Fibroblast of mammary gland (primary cell): ENCODE results near the gene CSMD2.

Source experiments
- DNase-seq: peaks from one replicate; pipeline ENCODE4 v3.0.0-alpha.2; 2010; ENCODE audit warnings: low read depth
- H3K4me3 ChIP-seq: 2 replicates; pipeline ENCODE4 v1.5.1; 2011; ENCODE audit warnings: low read depth, mild to moderate bottlenecking, low read length, moderate library complexity; ENCODE audit not compliant: control insufficient read depth
- TF ChIP-seq, protein P1 (sequence below): conservative IDR thresholded peaks from 2 replicates; pipeline ENCODE4 v1.5.1; 2011; ENCODE audit warnings: low read depth, low read length, inconsistent platforms; ENCODE audit not compliant: control insufficient read depth, insufficient read depth

Gene CSMD2

DNA sequence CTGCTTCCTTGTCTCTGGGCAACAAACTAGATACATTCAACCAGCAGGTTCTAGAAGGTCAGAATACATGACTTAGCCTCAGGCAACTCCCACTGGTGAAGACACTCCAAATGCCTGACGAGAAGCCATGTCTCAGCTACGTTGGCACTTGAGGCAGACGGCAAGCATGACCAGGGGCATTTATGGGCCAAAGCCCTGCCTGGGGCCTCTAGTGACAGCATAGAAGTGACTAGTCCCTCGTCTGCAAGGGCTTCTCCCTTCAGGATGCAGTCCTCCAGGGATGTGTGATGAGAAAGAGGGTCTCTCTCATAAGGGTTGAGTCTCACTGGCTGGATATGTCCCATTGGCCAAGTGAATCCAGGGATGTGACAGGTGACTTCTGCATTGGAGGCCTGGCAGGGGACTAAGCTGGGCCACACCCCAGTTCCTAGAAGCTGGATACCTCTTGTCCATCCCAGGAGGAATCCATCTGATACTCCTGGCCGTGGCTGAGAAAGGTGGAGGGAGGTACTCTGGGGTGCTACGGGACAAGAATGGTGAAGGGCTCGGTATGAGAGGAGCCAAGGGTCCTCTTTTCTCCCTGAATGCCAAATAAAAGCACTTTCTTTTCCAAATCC lies 449.7 kb downstream of the CSMD2 start:
- no peak for DNase-seq
- TF ChIP-seq, protein P1, sequence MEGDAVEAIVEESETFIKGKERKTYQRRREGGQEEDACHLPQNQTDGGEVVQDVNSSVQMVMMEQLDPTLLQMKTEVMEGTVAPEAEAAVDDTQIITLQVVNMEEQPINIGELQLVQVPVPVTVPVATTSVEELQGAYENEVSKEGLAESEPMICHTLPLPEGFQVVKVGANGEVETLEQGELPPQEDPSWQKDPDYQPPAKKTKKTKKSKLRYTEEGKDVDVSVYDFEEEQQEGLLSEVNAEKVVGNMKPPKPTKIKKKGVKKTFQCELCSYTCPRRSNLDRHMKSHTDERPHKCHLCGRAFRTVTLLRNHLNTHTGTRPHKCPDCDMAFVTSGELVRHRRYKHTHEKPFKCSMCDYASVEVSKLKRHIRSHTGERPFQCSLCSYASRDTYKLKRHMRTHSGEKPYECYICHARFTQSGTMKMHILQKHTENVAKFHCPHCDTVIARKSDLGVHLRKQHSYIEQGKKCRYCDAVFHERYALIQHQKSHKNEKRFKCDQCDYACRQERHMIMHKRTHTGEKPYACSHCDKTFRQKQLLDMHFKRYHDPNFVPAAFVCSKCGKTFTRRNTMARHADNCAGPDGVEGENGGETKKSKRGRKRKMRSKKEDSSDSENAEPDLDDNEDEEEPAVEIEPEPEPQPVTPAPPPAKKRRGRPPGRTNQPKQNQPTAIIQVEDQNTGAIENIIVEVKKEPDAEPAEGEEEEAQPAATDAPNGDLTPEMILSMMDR: no peak
- no peak overlapping the region for H3K4me3 ChIP-seq

DNA sequence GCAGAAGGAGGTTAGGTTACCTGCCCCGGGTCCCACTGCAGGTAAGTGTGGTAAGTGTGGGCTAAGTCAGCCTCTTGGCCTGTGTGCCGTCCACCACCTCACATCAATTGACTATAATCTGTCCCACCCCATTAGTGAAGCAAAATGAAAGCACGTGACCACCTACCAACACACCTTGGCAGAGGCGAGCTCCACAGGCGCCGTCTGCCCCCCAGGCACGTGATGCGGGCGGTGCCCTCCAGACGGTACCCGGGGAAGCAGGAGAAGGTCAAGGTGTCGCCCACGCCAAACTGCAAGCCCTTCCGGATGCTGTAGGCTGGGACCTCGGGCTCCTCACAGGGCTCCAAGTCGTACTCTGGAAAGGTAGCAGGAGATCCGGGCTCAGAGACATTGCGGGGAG lies 450.6 kb downstream of the CSMD2 start:
- H3K4me3 ChIP-seq: no peak overlapping the region
- TF ChIP-seq, protein P1: no peak
- DNase-seq: no peak

DNA sequence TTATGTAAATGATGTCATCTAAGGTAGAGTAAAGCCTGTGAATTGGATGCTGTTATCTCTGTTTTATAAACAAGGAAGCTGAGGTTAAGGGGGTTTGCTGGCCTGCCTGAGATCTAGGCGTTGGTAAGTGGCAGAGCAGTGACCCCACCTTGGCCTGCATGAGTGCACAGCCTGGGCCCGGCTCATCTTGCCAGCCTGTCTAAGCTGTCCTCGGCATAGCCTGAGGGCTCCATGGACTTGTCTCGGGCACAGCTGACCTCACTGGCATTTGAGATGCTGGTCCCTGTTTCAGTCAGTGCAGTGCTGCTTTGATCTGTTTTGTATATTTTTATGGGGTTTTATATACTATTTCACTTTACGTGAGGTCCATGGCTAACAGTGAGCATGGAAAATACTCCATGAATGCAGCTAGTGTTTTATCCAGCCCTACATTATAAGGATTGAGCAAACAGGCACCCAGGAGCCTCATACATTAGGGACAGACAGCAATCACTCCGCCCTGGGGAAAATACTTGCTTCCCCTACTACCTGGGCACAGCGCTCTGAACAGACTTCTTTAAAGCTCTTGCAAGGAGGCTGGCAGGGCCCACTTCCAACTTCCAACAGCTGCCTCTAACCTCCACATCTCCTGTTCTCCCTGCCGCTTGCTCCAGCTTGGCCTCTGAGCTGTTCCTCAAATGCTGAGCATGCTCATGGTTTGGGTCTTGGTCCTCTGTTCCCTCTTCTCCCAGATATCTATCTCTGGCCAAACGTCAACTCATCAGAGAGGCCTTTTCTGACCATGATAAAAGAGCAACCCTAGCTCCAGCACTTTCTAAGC lies 451.8 kb downstream of the CSMD2 start:
- no peak for DNase-seq
- H3K4me3 ChIP-seq: no peak overlapping the region
- TF ChIP-seq, protein P1: no peak

DNA sequence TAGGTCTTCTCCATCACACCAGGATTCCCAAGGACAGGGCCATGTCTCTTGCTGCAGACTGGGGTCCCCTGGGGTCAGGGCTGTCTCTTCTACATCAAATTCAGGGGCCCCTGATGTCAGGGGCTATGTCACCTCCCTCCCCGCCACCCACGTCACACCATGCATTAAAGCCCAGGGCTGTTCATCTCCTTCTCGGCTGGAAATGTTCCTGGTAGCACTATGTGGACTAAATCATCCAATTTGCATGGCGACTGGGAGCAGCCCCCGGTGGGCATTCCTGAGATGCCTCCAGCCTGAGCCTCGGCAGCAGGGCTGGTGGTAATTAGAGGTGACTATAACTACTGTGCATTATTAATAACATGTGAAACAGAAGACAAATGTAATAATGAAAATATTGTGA lies 452.8 kb downstream of the CSMD2 start:
- TF ChIP-seq, protein P1: no peak
- no peak for DNase-seq
- H3K4me3 ChIP-seq: no peak overlapping the region

DNA sequence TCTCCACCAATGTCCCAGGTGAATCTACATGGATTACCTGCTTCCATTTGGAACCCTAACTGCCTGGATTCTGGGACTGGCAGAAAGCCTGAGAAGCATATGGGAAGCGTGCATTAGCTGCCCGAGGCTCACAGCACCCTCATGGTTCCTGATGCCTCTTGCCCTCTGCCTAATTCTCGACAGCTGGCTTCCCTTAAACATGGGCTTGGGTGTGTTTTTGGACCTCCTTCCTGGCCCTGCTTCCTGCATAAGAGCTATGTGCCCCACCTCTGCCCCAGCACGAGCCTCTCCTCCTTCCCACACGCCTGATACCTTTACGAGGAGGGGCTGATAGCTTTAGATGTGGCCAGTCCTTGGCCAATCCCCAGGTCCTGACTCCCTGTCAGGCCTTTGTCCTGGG lies 453.5 kb downstream of the CSMD2 start:
- DNase-seq: no peak
- TF ChIP-seq, protein P1: no peak
- H3K4me3 ChIP-seq: no peak overlapping the region

DNA sequence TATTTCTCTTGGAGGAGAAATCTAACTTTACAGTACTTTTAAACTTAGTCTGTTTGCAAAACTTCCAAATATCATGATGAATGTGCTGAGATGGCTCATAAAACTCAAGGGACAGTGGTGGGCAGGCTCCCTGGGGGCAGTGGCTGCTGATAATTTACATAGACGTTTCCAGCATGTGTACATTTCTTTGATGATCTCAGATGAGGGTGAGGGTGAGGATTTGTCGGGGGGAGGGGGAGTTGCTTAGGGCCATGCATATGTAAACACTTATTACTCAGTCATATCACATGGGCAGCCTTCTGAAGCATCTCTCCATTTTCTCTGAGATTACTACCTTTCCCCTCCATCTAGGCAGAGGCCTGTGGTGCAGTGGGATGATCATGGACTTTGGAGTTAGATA lies 454.1 kb downstream of the CSMD2 start:
- peak; percentile 59 for DNase-seq
- no peak overlapping the region for H3K4me3 ChIP-seq
- TF ChIP-seq, protein P1: no peak
